Prostate gland (tissue), 2 donors: ENCODE data around the gene SEZ6.

Experiments
- POLR2A ChIP-seq: fragments of 450-650 bp; IDR thresholded peaks from one replicate; pipeline ENCODE4 v1.6.1; 2016; ENCODE audit warnings: antibody characterized with exemption, mild to moderate bottlenecking
- POLR2AphosphoS5 ChIP-seq: sonication (generic); formaldehyde crosslinking; IDR thresholded peaks from one replicate; pipeline ENCODE4 v1.6.1; 2017; ENCODE audit warnings: antibody characterized with exemption
- TF ChIP-seq, protein P1 (sequence below), 4 experiments: fragments of 200-600 bp in 2 of 4; fragments of 450-650 bp in 2 of 4; sonication (generic) in 2 of 4; IDR thresholded peaks; 1 replicate in 3 of 4; 2 replicates in 1 of 4; pipeline ENCODE4 v1.5.1; 2016 to 2019; ENCODE audit warnings: antibody characterized with exemption in 4 of 4, mild to moderate bottlenecking in 2 of 4, moderate library complexity in 2 of 4

DNA sequence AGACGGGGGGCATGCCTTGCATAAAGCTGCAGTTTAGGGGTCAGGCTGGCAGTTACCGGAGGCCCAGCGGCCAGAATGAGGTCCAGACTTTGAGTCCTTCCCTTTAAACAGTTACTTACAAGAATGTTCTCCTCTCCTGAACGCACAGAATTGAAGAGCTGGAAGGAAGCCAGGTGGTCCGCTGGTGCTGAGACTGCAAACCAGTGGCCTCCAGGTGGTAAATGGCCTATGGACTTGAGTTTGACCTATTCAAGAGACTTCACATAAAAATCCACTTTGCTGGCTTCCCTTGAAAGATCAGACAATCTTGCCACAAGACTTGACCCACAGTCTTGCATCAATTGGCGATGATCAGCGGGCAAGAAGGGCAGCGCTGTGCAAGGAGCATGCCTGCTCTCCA lies 14.7 kb upstream of the SEZ6 start:
- TF ChIP-seq, protein P1, sequence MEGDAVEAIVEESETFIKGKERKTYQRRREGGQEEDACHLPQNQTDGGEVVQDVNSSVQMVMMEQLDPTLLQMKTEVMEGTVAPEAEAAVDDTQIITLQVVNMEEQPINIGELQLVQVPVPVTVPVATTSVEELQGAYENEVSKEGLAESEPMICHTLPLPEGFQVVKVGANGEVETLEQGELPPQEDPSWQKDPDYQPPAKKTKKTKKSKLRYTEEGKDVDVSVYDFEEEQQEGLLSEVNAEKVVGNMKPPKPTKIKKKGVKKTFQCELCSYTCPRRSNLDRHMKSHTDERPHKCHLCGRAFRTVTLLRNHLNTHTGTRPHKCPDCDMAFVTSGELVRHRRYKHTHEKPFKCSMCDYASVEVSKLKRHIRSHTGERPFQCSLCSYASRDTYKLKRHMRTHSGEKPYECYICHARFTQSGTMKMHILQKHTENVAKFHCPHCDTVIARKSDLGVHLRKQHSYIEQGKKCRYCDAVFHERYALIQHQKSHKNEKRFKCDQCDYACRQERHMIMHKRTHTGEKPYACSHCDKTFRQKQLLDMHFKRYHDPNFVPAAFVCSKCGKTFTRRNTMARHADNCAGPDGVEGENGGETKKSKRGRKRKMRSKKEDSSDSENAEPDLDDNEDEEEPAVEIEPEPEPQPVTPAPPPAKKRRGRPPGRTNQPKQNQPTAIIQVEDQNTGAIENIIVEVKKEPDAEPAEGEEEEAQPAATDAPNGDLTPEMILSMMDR (IDR thresholded peaks at IDR 0.05): no peak
- TF ChIP-seq POLR2A: no peak
- no peak for TF ChIP-seq POLR2AphosphoS5
